ENCODE data around the gene FXYD6.

- no peak for TF ChIP-seq POLR2A (IDR thresholded peaks at IDR 0.05)
- no peak for TF ChIP-seq CTCF (IDR thresholded peaks at IDR 0.05)
Observed at GRCh38 chr11:117871784-117872183, 4.7 kb downstream of the FXYD6 start.

Measured in Peyer's patch (tissue), 4 donors.